SJCRH30 (cell line): Measurements from ENCODE around the gene SCUBE1. TPM values are rescaled to one million over a fixed set of nuclear protein-coding genes. Genes with fewer than 3 reads are reported as not detected.
A peak's percentile ranks its signal among the peaks of the same experiment; 100 is the strongest.

Experiments
- DNase-seq, 2 experiments: peaks; one replicate each; pipeline ENCODE4 v3.0.0-alpha.2; 2015 to 2020
- H3K27ac ChIP-seq: fragments of 250-450 bp; sonication (Bioruptor Pico); 2 replicates; pipeline ENCODE4 v1.5.1; 2020; ENCODE audit warnings: mild to moderate bottlenecking, moderate library complexity
- H3K27me3 ChIP-seq: fragments of 250-450 bp; sonication (Bioruptor Pico); 2 replicates; pipeline ENCODE4 v1.5.1; 2020; ENCODE audit warnings: mild to moderate bottlenecking, moderate library complexity
- H3K36me3 ChIP-seq: fragments of 250-450 bp; sonication (Bioruptor Pico); 2 replicates; pipeline ENCODE4 v1.5.1; 2020; ENCODE audit warnings: mild to moderate bottlenecking, moderate library complexity
- H3K4me1 ChIP-seq: fragments of 250-450 bp; sonication (Bioruptor Pico); 2 replicates; pipeline ENCODE4 v1.5.1; 2020; ENCODE audit warnings: mild to moderate bottlenecking, moderate library complexity
- H3K4me3 ChIP-seq: fragments of 250-450 bp; sonication (Bioruptor Pico); 2 replicates; pipeline ENCODE4 v1.5.1; 2020; ENCODE audit warnings: mild to moderate bottlenecking, moderate library complexity
- H3K9me3 ChIP-seq: fragments of 250-450 bp; sonication (Bioruptor Pico); replicated peaks from 2 replicates; pipeline ENCODE4 v1.5.1; 2020; ENCODE audit warnings: mild to moderate bottlenecking, moderate library complexity
- total RNA-seq: library from RNA; depleted of rRNA; stranded (reverse); fragments of >200 nt; shearing (Covaris generic); gene quantifications from 2 replicates; pipeline ENCODE4 v1.2.3, GENCODE V29; 2014

SCUBE1 gene
- total RNA-seq, 1 experiment from 2014 or later, result 13.7 TPM

- no peak for DNase-seq
- Histone ChIP-seq H3K27ac (no peak overlapping the region), H3K4me3 (no peak overlapping the region), H3K9me3 (no peaks in the 10 kb centered on the region), H3K4me1 (peaks cover 20% of the 10 kb centered on the region; the same call in 1 of the 2 replicates), H3K27me3 (no peaks in the 10 kb centered on the region), H3K36me3 (no peaks in the 10 kb centered on the region)
Measured at GRCh38 chr22:43245717-43246116, 97.5 kb downstream of the SCUBE1 start.

GRCh38 chr22:43244803-43245527 lies 98.2 kb downstream of the SCUBE1 start:
- H3K9me3 ChIP-seq, result no peaks in the 10 kb centered on the region
- no peak overlapping the region for H3K4me3 ChIP-seq
- H3K4me1 ChIP-seq, result peaks cover 20% of the 10 kb centered on the region; the same call in 1 of the 2 replicates
- no peak for DNase-seq
- H3K27ac ChIP-seq, result no peak overlapping the region
- no peaks in the 10 kb centered on the region for H3K27me3 ChIP-seq
- H3K36me3 ChIP-seq, result no peaks in the 10 kb centered on the region

GRCh38 chr22:43244402-43244801 lies 98.8 kb downstream of the SCUBE1 start:
- H3K27ac ChIP-seq, result no peak overlapping the region
- no peaks in the 10 kb centered on the region for H3K9me3 ChIP-seq
- H3K27me3 ChIP-seq, result no peaks in the 10 kb centered on the region
- H3K36me3 ChIP-seq, result no peaks in the 10 kb centered on the region
- H3K4me3 ChIP-seq, result no peak overlapping the region
- peaks cover 20% of the 10 kb centered on the region; the same call in 1 of the 2 replicates for H3K4me1 ChIP-seq
- DNase-seq, result no peak

- H3K4me1 ChIP-seq, result peaks cover 20% of the 10 kb centered on the region; the same call in 1 of the 2 replicates
- no peaks in the 10 kb centered on the region for H3K36me3 ChIP-seq
- no peak overlapping the region; the same call in 1 of the 2 replicates for H3K27ac ChIP-seq
- DNase-seq, result peak; percentile 35 to 37
- no peaks in the 10 kb centered on the region for H3K27me3 ChIP-seq
- no peaks in the 10 kb centered on the region for H3K9me3 ChIP-seq
- no peak overlapping the region for H3K4me3 ChIP-seq
Measured at GRCh38 chr22:43243324-43243723, 99.8 kb downstream of the SCUBE1 start.

- peaks cover 20% of the 10 kb centered on the region; the same call in 1 of the 2 replicates for H3K4me1 ChIP-seq
- H3K9me3 ChIP-seq, result no peaks in the 10 kb centered on the region
- H3K27me3 ChIP-seq, result no peaks in the 10 kb centered on the region
- H3K4me3 ChIP-seq, result no peak overlapping the region
- no peak overlapping the region for H3K27ac ChIP-seq
- no peaks in the 10 kb centered on the region for H3K36me3 ChIP-seq
- peak in 1 of 2 experiments; percentile 44 for DNase-seq
Measured at GRCh38 chr22:43242627-43243026, 100.5 kb downstream of the SCUBE1 start.

GRCh38 chr22:43241699-43242386 lies 101.3 kb downstream of the SCUBE1 start:
- Histone ChIP-seq H3K27ac (no peak overlapping the region), H3K4me1 (peaks cover 20% of the 10 kb centered on the region; the same call in 1 of the 2 replicates), H3K27me3 (no peaks in the 10 kb centered on the region)

GRCh38 chr22:43241138-43241597 lies 102.0 kb downstream of the SCUBE1 start:
- no peak overlapping the region for H3K27ac ChIP-seq
- H3K9me3 ChIP-seq, result no peaks in the 10 kb centered on the region
- no peaks in the 10 kb centered on the region for H3K27me3 ChIP-seq
- DNase-seq, result no peak
- H3K36me3 ChIP-seq, result no peaks in the 10 kb centered on the region
- H3K4me3 ChIP-seq, result no peak overlapping the region
- peaks cover 20% of the 10 kb centered on the region; the same call in 1 of the 2 replicates for H3K4me1 ChIP-seq

More at GRCh38 chr22:43241699-43242386, 101.3 kb downstream of the SCUBE1 start:
- Histone ChIP-seq H3K4me3 (no peak overlapping the region), H3K36me3 (no peaks in the 10 kb centered on the region), H3K9me3 (no peaks in the 10 kb centered on the region)
- DNase-seq, result no peak

- Histone ChIP-seq H3K4me3 (no peak overlapping the region), H3K27ac (no peak overlapping the region), H3K4me1 (peaks cover 20% of the 10 kb centered on the region; the same call in 1 of the 2 replicates), H3K36me3 (no peaks in the 10 kb centered on the region), H3K9me3 (no peaks in the 10 kb centered on the region), H3K27me3 (no peaks in the 10 kb centered on the region)
- DNase-seq, result no peak
Measured at GRCh38 chr22:43240614-43241013, 102.6 kb downstream of the SCUBE1 start.

GRCh38 chr22:43239956-43240355 lies 103.2 kb downstream of the SCUBE1 start:
- DNase-seq, result no peak
- no peaks in the 10 kb centered on the region for H3K27me3 ChIP-seq

GRCh38 chr22:43239193-43239780 lies 103.9 kb downstream of the SCUBE1 start:
- H3K9me3 ChIP-seq, result no peaks in the 10 kb centered on the region
- H3K27ac ChIP-seq, result no peak overlapping the region
- H3K36me3 ChIP-seq, result no peaks in the 10 kb centered on the region
- no peak overlapping the region for H3K4me3 ChIP-seq
- peaks cover 20% of the 10 kb centered on the region; the same call in 1 of the 2 replicates for H3K4me1 ChIP-seq
- H3K27me3 ChIP-seq, result no peaks in the 10 kb centered on the region
- DNase-seq, result no peak

More at GRCh38 chr22:43239956-43240355, 103.2 kb downstream of the SCUBE1 start:
- Histone ChIP-seq H3K36me3 (no peaks in the 10 kb centered on the region), H3K4me3 (no peak overlapping the region), H3K4me1 (peaks cover 20% of the 10 kb centered on the region; the same call in 1 of the 2 replicates), H3K9me3 (no peaks in the 10 kb centered on the region), H3K27ac (no peak overlapping the region)

- no peak overlapping the region for H3K4me3 ChIP-seq
- no peaks in the 10 kb centered on the region for H3K36me3 ChIP-seq
- DNase-seq, result no peak
- no peaks in the 10 kb centered on the region for H3K9me3 ChIP-seq
- no peaks in the 10 kb centered on the region for H3K27me3 ChIP-seq
- no peak overlapping the region for H3K27ac ChIP-seq
- H3K4me1 ChIP-seq, result peaks cover 16% of the 10 kb centered on the region; the same call in 1 of the 2 replicates
Measured at GRCh38 chr22:43238526-43239006, 104.6 kb downstream of the SCUBE1 start.

GRCh38 chr22:43237280-43237679 lies 105.9 kb downstream of the SCUBE1 start:
- Histone ChIP-seq H3K4me1 (peaks cover 3% of the 10 kb centered on the region; the same call in 1 of the 2 replicates), H3K36me3 (no peaks in the 10 kb centered on the region), H3K9me3 (no peaks in the 10 kb centered on the region), H3K27ac (no peak overlapping the region), H3K27me3 (no peaks in the 10 kb centered on the region), H3K4me3 (no peak overlapping the region)
- no peak for DNase-seq

- H3K36me3 ChIP-seq, result no peaks in the 10 kb centered on the region
- no peak overlapping the region for H3K4me3 ChIP-seq
- H3K27me3 ChIP-seq, result no peaks in the 10 kb centered on the region
- no peaks in the 10 kb centered on the region for H3K9me3 ChIP-seq
- DNase-seq, result no peak
- no peak overlapping the region for H3K27ac ChIP-seq
- no peaks in the 10 kb centered on the region for H3K4me1 ChIP-seq
Measured at GRCh38 chr22:43236411-43237166, 106.6 kb downstream of the SCUBE1 start.
